Prostate gland (tissue), 2 donors: ENCODE measurements around the gene MS4A2.

Experiments used
- CTCF ChIP-seq, 4 experiments: fragments of 200-600 bp in 2 of 4; fragments of 450-650 bp in 2 of 4; sonication (generic) in 2 of 4; IDR thresholded peaks; 1 replicate in 3 of 4; 2 replicates in 1 of 4; pipeline ENCODE4 v1.5.1; 2016 to 2019; ENCODE audit warnings: antibody characterized with exemption in 4 of 4, mild to moderate bottlenecking in 2 of 4, moderate library complexity in 2 of 4
- POLR2A ChIP-seq: fragments of 450-650 bp; IDR thresholded peaks from one replicate; pipeline ENCODE4 v1.6.1; 2016; ENCODE audit warnings: antibody characterized with exemption, mild to moderate bottlenecking

- no peak for TF ChIP-seq CTCF (IDR thresholded peaks at IDR 0.05)
- TF ChIP-seq POLR2A, result no peak
Observed at GRCh38 chr11:60064111-60064510, 24.4 kb upstream of the MS4A2 start.
